Measurements from ENCODE around the gene TENM4.
A peak's percentile ranks its signal among the peaks of the same experiment; 100 is the strongest.

The TENM4 gene

GRCh38 chr11:79062814-79063762, 377.7 kb downstream of the TENM4 start:
- Histone ChIP-seq H3K4me1 (ENCODE audit: insufficient read depth, low read length) (no peaks in the 10 kb centered on the region), H4K20me1 (ENCODE audit: insufficient read depth, low read length) (no peaks in the 10 kb centered on the region), H3K9ac (ENCODE audit: low read depth, low read length) (no peak overlapping the region), H3K27ac (ENCODE audit: low read length) (no peak overlapping the region), H3K79me2 (ENCODE audit: insufficient read depth, low read length) (no peaks in the 10 kb centered on the region), H3K4me2 (ENCODE audit: insufficient read depth, low read length) (no peak overlapping the region), H3K9me3 (ENCODE audit: insufficient read depth, low read length, severe bottlenecking) (no peaks in the 10 kb centered on the region), H3K36me3 (ENCODE audit: insufficient read depth, low read length) (no peaks in the 10 kb centered on the region), H3K4me3 (ENCODE audit: low read depth in 1 of 2, low read length in 2 of 2) (no peak overlapping the region), H2AFZ (ENCODE audit: low read depth, low read length) (no peak overlapping the region), H3K27me3 (ENCODE audit: insufficient read depth, low read length, poor library complexity) (peaks cover 8% of the 10 kb centered on the region)
- no peak for ATAC-seq (ENCODE audit: insufficient read depth, low read depth)
- no peak for DNase-seq
- peak; percentile 37 for TF ChIP-seq CTCF (IDR thresholded peaks at IDR 0.05; ENCODE audit: borderline replicate concordance, extremely low read depth, low read length, poor library complexity, severe bottlenecking)
- no peak for TF ChIP-seq EZH2 (IDR thresholded peaks at IDR 0.05; ENCODE audit: borderline replicate concordance, low read depth, low read length, severe bottlenecking)

- H4K20me1 ChIP-seq (ENCODE audit: insufficient read depth, low read length) = no peaks in the 10 kb centered on the region
- DNase-seq = no peak
- H3K79me2 ChIP-seq (ENCODE audit: insufficient read depth, low read length) = no peaks in the 10 kb centered on the region
- no peak overlapping the region for H3K4me2 ChIP-seq (ENCODE audit: insufficient read depth, low read length)
- TF ChIP-seq EZH2 (IDR thresholded peaks at IDR 0.05; ENCODE audit: borderline replicate concordance, low read depth, low read length, severe bottlenecking) = no peak
- no peak for TF ChIP-seq CTCF (IDR thresholded peaks at IDR 0.05; ENCODE audit: borderline replicate concordance, extremely low read depth, low read length, poor library complexity, severe bottlenecking)
- H3K36me3 ChIP-seq (ENCODE audit: insufficient read depth, low read length) = no peaks in the 10 kb centered on the region
- no peak overlapping the region for H3K4me3 ChIP-seq (ENCODE audit: low read depth in 1 of 2, low read length in 2 of 2)
- H2AFZ ChIP-seq (ENCODE audit: low read depth, low read length) = no peak overlapping the region
- H3K27ac ChIP-seq (ENCODE audit: low read length) = no peak overlapping the region
- peaks cover 12% of the 10 kb centered on the region for H3K27me3 ChIP-seq (ENCODE audit: insufficient read depth, low read length, poor library complexity)
- H3K9ac ChIP-seq (ENCODE audit: low read depth, low read length) = no peak overlapping the region
- no peak for ATAC-seq (ENCODE audit: insufficient read depth, low read depth)
- no peaks in the 10 kb centered on the region for H3K9me3 ChIP-seq (ENCODE audit: insufficient read depth, low read length, severe bottlenecking)
- H3K4me1 ChIP-seq (ENCODE audit: insufficient read depth, low read length) = no peaks in the 10 kb centered on the region
Observed at GRCh38 chr11:79060081-79060953, 380.5 kb downstream of the TENM4 start.

DNA sequence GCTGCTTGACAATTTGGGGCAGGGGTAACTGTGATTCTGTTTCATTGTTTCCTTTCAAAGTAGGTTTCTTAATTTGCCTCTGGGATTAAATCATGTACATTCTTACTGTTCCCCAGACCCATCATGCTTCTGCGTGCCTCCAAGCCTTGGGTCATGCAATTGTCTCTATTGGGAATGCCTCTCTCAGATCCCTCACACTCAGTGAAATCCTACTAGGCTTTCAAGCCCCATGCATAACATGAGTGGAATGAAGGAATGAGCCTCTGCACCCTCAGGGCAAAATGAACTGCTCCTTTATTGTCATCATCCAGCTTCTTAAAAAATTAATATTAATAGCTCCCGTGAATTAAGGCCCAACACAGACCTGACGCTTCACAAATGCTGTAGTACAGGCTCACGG, 381.7 kb downstream of the TENM4 start:
- no peak overlapping the region for H3K9ac ChIP-seq (ENCODE audit: low read depth, low read length)
- H3K4me1 ChIP-seq (ENCODE audit: insufficient read depth, low read length) = no peaks in the 10 kb centered on the region
- H2AFZ ChIP-seq (ENCODE audit: low read depth, low read length) = no peak overlapping the region
- no peak overlapping the region for H3K4me2 ChIP-seq (ENCODE audit: insufficient read depth, low read length)
- TF ChIP-seq EZH2 (IDR thresholded peaks at IDR 0.05; ENCODE audit: borderline replicate concordance, low read depth, low read length, severe bottlenecking) (no peak), CTCF (IDR thresholded peaks at IDR 0.05; ENCODE audit: borderline replicate concordance, extremely low read depth, low read length, poor library complexity, severe bottlenecking) (no peak)
- no peaks in the 10 kb centered on the region for H3K9me3 ChIP-seq (ENCODE audit: insufficient read depth, low read length, severe bottlenecking)
- H3K4me3 ChIP-seq (ENCODE audit: low read depth in 1 of 2, low read length in 2 of 2) = no peak overlapping the region
- DNase-seq = no peak
- H3K27ac ChIP-seq (ENCODE audit: low read length) = no peak overlapping the region
- no peaks in the 10 kb centered on the region for H3K36me3 ChIP-seq (ENCODE audit: insufficient read depth, low read length)
- no peak for ATAC-seq (ENCODE audit: insufficient read depth, low read depth)
- H3K79me2 ChIP-seq (ENCODE audit: insufficient read depth, low read length) = no peaks in the 10 kb centered on the region
- H3K27me3 ChIP-seq (ENCODE audit: insufficient read depth, low read length, poor library complexity) = peaks cover 12% of the 10 kb centered on the region
- H4K20me1 ChIP-seq (ENCODE audit: insufficient read depth, low read length) = no peaks in the 10 kb centered on the region

Measured in DND-41 (cell line).